Activated naive CD4-positive, alpha-beta T cell treated with anti-CD3 and anti-CD28 coated beads for 36 hours (primary cell): ENCODE data around the gene ERH. TPM values are rescaled to one million over a fixed set of nuclear protein-coding genes. Genes with fewer than 3 reads are reported as not detected.

Experiments
- CTCF ChIA-PET: fragments of 350-600 bp; sonication (Branson Sonifier 250); formaldehyde crosslinking; loops from one replicate; lab custom pipeline; 2021; ENCODE audit warnings: antibody characterized with exemption; lab: Charles Lee
- DNase-seq: peaks from one replicate; pipeline ENCODE4 v3.0.0-alpha.2; 2020
- H3K27ac Mint-ChIP-seq: one replicate; pipeline ENCODE4 v1.8.0; 2021; ENCODE audit warnings: mild to moderate bottlenecking, mixed read lengths
- H3K27me3 Mint-ChIP-seq: one replicate; pipeline ENCODE4 v1.8.0; 2021; ENCODE audit warnings: low read depth, mixed read lengths
- H3K36me3 Mint-ChIP-seq: one replicate; pipeline ENCODE4 v1.8.0; 2021; ENCODE audit warnings: low read depth, mixed read lengths
- H3K4me1 Mint-ChIP-seq: one replicate; pipeline ENCODE4 v1.8.0; 2021; ENCODE audit warnings: low read depth, mixed read lengths
- H3K4me3 Mint-ChIP-seq: one replicate; pipeline ENCODE4 v1.8.0; 2021; ENCODE audit warnings: mild to moderate bottlenecking, moderate library complexity, mixed read lengths
- H3K9me3 Mint-ChIP-seq: one replicate; pipeline ENCODE4 v1.8.0; 2021; ENCODE audit warnings: mixed read lengths
- intact Hi-C: fragments of 100-400 bp; cut with micrococcal nuclease; formaldehyde crosslinking; loops from one replicate; pipeline ENCODE4 v1.15.1; 2023
- total RNA-seq, 2 experiments: library from RNA; stranded (reverse); gene quantifications; one replicate each; pipeline ENCODE4 v1.2.3, GENCODE V29; 2021

The ERH gene
- total RNA-seq, 2 experiments from 2014 or later = 338 to 348 TPM

- no peak overlapping the region for H3K27ac Mint-ChIP-seq
- H3K4me1 Mint-ChIP-seq = peaks cover 3% of the 10 kb centered on the region
- no peaks in the 10 kb centered on the region for H3K9me3 Mint-ChIP-seq
- no peaks in the 10 kb centered on the region for H3K36me3 Mint-ChIP-seq
- H3K4me3 Mint-ChIP-seq = no peak overlapping the region
- no peak for DNase-seq
- H3K27me3 Mint-ChIP-seq = no peaks in the 10 kb centered on the region
- intact Hi-C loops = no loop called here
- CTCF ChIA-PET = interaction anchor here (0.6 to 1.4 kb wide), 3 partner anchors 9 to 424 kb away, joined by 3 to 4 read pairs (median 3); no protein-coding TSS in a partner anchor
Observed at GRCh38 chr14:69335371-69335771, 62.7 kb downstream of the ERH start.

GRCh38 chr14:69334576-69334975 lies 63.5 kb downstream of the ERH start:
- Mint-ChIP-seq H3K4me1 (peaks cover 3% of the 10 kb centered on the region), H3K4me3 (no peak overlapping the region), H3K27ac (no peak overlapping the region), H3K36me3 (no peaks in the 10 kb centered on the region), H3K27me3 (no peaks in the 10 kb centered on the region), H3K9me3 (no peaks in the 10 kb centered on the region)
- CTCF ChIA-PET = interaction anchor here (0.6 to 1.4 kb wide), 3 partner anchors 10 to 423 kb away, joined by 3 to 4 read pairs (median 3); no protein-coding TSS in a partner anchor
- no peak for DNase-seq
- intact Hi-C loops = no loop called here

- DNase-seq = no peak
- no peak overlapping the region for H3K4me3 Mint-ChIP-seq
- intact Hi-C loops = no loop called here
- peaks cover 3% of the 10 kb centered on the region for H3K4me1 Mint-ChIP-seq
- no peaks in the 10 kb centered on the region for H3K36me3 Mint-ChIP-seq
- H3K27ac Mint-ChIP-seq = no peak overlapping the region
- no peaks in the 10 kb centered on the region for H3K9me3 Mint-ChIP-seq
- CTCF ChIA-PET = interaction anchor here (0.6 kb wide), 1 partner anchor 92 kb away, joined by 3 read pairs; no protein-coding TSS in a partner anchor
- H3K27me3 Mint-ChIP-seq = no peaks in the 10 kb centered on the region
Observed at GRCh38 chr14:69333791-69334337, 64.2 kb downstream of the ERH start.

GRCh38 chr14:69332782-69333395 lies 65.2 kb downstream of the ERH start:
- no peaks in the 10 kb centered on the region for H3K9me3 Mint-ChIP-seq
- no peak overlapping the region for H3K4me3 Mint-ChIP-seq
- H3K4me1 Mint-ChIP-seq = peaks cover 3% of the 10 kb centered on the region
- CTCF ChIA-PET = interaction anchor here (0.6 kb wide), 1 partner anchor 469 kb away, joined by 5 read pairs; no protein-coding TSS in a partner anchor
- intact Hi-C loops = no loop called here
- H3K27ac Mint-ChIP-seq = no peak overlapping the region
- DNase-seq = no peak
- no peaks in the 10 kb centered on the region for H3K36me3 Mint-ChIP-seq
- H3K27me3 Mint-ChIP-seq = no peaks in the 10 kb centered on the region

- CTCF ChIA-PET = no interaction called here
- intact Hi-C loops = no loop called here
- Mint-ChIP-seq H3K27me3 (no peaks in the 10 kb centered on the region), H3K4me1 (peaks cover 3% of the 10 kb centered on the region), H3K9me3 (no peaks in the 10 kb centered on the region), H3K4me3 (no peak overlapping the region), H3K36me3 (no peaks in the 10 kb centered on the region), H3K27ac (no peak overlapping the region)
- DNase-seq = no peak
Observed at GRCh38 chr14:69331206-69331605, 66.9 kb downstream of the ERH start.

Other genes with a start within 250 kb of the ERH start
- 10 to 100 TPM; 34.5 to 35.1 TPM for gene DCAF5, start 245.2 kb downstream of the ERH start, total RNA-seq
- gene EXD2, start 206.8 kb downstream of the ERH start, total RNA-seq = 10 to 100 TPM; 11.8 to 12.7 TPM
- gene GALNT16, start 138.1 kb downstream of the ERH start, total RNA-seq = under 1 TPM in 1 of 2 experiments, not detected in 1; 0.02 TPM
- 10 to 100 TPM; 53.4 to 54.5 TPM for gene SLC39A9, start 393 bp upstream of the ERH start, total RNA-seq
- gene PLEKHD1, start 86.4 kb upstream of the ERH start, total RNA-seq = not detected
- not detected for gene CCDC177, start 176.6 kb upstream of the ERH start, total RNA-seq
- gene SUSD6, start 213.3 kb upstream of the ERH start, total RNA-seq = 10 to 100 TPM; 66.6 to 69.7 TPM